CD4-positive, alpha-beta T cell treated with Interleukin-15 for 1 hour (primary cell): ENCODE results near the gene FSTL3.

ENCODE experiments used
- DNase-seq: peaks from one replicate; pipeline ENCODE4 v3.0.0-alpha.2; 2020

FSTL3 gene

DNA sequence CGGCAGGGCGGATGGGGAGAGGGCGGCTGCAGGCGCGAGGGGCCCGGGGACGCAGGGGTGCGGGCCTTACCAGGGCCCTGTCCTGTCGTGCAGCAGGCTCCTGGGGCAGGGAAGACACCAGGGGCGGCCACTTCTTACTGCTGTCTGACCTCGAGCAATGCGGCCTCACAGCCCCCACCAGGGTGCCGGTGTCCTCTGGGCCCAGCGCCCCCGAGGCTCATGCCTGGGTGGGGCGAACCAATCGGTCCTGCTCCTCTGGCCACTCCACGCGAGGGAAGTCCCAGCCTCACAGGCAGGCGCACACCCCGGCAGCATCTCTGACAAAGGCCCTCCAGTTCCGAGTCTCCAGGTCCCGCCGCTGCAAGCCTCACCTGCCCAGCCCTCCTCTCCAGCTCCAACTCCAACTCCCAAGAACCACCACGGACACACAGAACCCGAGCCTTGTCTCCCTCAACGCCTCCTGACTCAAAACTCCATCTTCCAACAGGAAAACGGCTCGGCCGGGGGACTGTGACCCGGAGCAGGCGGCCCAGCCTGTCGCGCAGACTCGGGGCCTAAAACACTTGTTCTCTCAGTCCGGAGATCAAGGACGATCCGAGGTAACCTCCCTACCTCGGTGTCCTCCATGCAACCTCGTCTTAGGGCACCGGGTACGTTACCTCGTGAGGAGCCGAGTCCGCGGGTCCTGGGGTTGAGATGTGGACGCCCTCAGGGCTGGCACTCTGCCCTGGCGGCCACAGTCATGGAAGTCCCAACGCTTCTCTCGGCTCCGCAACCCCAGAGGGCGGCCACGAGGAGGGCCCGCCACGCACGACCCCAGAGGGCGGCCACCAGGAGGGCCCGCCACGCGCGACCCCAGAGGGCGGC lies 30.0 kb upstream of the FSTL3 start:
- DNase-seq, result no peak

DNA sequence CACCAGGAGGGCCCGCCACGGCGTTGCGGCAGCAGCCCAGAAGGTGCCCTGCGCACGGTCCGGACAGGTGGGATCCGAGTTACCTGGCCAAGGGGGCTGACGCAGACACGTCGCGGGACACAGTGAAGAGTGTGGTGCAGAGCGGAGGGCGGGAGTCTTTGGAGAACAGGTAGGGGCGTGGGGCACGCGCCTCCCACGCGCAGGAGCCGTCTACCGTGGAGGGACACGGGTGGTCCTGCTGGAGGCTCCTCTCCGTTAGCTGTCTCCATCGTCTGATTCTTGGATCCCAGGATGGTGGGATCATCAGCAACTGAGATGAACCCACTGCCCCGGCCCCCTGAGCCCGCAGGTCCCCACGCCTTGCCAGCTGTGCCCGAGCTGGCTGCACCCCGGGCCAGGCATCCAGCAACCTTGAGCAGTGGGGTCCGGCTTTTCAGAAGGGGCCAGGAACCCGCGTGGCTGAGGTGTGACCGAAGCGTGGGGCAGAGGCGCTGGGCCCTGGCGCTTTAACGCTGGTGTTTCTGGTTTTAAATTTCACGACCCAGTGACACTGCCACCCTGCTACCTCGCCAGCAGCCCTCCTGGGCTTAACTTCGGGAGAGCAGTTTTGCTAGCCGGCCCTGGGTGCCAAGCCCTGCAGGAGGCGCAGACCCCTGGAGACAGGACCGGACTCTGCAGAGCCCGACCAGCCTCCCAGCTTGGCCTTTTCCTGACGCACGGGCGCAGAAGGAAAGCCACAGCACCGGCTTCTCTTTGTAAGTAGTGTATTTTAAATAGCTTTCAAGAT lies 29.2 kb upstream of the FSTL3 start:
- no peak for DNase-seq

DNA sequence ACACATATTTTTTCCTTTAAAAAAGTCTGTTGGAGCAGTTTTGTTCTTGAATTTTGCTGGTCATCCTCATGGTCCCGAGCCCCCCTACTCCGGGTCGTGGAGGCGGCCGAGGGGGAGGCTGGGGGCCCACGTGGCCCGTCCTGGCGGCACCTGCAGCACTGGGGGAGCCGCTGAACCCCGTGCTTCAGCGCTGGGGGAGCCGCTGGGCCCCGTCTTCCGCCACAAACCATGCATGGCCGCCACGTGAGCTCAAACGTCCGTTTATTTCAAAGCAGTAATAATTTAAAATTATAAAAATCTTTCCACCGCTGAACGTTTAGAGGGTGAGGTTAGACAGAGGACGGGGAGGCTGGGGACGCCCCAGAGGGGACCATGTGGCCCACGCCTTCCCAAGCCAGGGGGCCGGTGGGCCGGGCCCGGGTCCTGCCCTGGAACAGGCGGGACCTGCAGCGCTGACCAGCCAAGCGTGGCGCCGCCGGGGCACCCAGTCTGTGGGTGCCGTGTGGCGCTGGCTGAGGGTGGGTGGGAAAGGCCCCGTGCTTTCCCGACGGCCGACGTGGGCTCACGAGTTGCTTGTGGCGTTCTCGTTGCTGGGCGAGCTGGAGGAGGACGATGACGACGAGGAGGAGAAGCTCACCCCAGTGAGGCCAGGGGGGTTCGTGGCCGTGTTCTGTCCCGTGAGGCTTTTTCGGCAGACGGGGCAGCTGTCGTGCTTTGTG lies 28.5 kb upstream of the FSTL3 start:
- DNase-seq, result no peak

DNA sequence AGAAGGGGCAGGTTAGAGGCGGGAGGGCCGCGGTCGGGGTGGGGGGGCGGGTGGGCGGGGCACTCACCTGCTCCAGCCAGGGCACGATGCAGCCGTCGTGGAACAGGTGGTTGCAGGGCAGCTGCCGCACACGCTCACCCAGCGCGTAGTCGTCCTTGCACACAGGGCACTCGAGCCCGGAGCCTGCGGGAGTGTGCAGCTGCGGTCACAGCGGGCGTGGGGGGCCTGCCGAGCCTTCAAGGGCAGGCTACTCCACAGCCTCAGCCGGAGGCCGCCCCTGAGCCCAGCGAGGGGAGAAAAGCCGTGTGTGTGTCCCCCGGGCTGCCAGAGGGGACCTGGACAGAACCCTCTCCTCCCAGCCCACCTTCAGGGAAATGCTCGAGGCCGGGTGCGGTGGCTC lies 27.9 kb upstream of the FSTL3 start:
- no peak for DNase-seq

DNA sequence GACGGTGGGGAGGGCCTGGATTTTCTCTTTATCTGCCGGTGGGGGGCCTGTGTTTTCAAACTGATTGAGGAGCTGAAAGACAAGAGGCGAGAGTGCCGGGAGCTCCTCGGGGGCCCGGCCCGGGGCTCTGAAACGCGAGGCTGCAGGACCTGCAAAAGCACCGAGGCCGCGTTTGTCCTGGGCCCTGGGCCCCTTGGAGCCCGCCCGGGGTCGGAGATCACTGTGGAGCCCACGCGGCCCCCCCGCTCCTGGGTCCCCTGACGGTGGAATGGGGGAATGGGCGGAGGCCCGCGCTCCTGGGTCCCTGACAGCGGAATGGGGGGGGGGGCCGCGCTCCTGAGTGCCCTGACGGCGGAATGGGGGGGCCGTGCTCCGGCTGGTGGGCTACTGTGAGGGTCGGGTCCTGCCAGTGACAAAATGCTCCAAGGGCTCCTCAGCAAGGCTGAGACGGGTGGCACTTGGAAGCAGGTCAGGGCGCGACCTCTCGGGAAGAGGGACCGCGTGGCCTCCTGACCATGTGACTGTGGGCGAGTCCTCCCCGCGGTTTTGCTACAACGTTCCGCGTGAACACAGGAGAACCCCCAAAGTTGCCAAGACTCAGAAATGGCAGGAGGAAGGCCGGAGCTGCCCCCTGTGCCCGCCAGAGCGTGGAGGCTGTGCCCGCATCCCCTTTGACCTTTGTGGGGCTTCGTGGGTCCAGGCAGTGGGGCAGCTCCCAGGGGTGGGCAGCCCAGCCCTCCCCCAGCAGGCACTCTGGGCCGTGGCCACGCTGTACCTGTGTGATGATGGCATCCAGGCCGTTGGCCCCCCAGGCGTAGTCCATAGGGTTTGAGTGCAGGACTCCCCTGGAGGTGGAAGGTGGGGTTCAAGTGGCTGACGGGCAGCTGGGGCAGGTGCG lies 27.0 kb upstream of the FSTL3 start:
- no peak for DNase-seq

DNA sequence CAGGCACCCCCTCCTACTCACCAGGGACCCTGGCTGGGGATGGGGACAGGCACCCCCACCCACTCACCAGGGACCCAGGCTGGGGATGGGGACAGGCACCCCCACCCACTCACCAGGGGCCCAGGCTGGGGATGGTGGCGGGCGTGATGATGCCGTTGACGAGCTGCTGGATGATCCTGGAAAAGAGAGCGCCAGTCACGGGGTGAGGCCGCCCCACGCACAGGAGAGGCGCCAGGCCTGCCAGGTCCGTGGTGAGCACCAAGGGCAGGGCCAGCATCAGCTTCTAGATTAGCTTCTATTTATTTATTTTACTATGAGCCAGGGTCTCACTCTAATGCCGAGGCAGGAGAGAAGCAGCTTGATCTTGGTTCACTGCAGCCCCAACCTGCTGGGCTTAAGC lies 26.1 kb upstream of the FSTL3 start:
- DNase-seq, result no peak

DNA sequence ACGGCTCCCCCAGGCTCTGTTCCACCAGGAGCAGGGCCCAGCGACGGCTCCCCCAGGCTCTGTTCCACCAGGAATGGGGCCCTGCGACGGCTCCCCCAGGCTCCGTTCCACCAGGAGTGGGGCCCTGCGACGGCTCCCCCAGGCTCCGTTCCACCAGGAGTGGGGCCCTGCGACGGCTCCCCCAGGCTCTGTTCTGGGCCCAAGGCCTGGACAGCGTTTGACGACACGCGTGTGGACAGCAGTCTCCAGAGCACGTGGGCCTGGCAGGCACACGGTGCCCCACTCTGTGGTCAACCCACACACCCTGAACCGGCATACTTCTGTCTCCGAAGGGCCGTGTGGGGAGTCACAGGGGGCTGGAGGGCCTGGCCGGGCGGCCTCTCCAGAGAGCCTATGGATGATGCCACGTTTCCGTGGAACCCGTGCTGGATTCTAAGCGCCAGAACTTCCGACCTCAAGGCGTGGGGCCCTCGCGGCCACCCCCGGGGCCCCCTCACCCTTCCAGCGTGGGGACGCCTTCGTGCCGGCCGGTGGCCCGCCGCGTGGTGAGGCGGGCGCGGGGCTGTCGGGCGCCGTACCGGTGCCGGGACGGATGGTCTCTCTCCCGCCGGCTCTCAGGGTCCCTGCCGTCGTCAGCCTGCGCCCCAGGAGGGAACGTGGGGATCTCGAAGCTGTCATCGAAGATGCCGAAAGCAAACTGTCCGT lies 24.9 kb upstream of the FSTL3 start:
- DNase-seq, result no peak

DNA sequence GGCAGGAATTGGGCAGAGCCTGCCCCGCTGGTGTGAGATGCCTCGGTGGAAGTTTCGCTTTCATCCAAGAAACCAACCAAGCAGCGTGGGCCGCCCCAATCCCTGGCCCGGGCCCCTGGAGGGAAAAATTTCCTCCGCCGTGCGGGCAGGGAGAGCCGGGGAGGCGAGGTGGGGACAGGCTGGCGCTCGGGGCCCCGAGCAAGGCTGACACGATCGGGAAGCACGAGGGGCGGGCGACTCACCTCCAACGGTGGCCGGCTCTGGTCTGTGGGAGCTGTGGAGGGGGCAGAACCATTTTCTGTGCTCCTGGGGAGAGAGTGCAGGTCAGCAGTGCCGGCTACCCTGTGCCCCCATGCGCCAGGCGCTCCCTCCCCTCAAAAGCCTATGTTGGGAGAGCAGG lies 24.2 kb upstream of the FSTL3 start:
- DNase-seq, result no peak

DNA sequence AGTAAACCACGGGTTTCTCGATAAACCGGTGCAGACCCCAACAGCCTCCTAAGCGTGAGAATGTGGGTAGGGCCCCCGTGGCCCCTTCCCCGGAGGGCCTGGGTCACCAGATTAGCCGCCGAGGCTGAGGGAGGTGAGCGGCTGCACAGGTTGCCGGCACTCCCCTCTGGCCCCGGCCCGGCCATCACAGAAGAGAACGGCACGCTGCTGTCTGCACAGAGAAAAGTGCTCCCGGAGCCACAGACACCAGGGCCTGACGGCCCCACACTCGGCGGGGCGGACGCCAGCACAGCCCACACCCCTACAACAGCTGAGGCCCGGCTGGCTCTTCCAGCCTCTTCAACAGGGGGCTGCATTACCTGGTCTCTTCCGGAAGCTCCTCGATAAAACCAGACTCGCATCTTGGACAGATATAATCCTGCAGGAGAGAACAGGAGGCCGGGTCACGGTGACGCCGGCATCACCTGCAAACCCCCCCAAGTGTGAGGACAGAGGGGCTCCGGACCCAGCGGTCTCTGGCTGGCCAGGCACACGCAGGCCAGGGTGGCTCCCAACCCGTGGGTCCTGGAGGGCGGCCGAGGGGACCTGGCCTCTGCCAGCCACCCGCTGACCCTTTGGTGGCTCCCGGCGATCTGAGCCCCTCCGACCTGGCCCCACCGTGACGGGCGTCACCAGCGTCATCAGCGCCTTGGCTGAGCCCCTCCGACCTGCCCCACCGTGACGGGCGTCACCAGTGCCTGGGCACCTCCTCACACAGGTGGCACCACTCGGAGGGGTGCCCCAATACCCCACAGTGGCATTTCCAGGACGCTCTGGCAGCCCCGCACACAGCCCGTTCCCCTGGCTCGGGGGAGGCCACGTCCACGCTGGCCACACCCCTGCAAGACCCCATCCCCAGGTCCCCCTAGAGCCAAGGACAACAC lies 23.5 kb upstream of the FSTL3 start:
- no peak for DNase-seq

DNA sequence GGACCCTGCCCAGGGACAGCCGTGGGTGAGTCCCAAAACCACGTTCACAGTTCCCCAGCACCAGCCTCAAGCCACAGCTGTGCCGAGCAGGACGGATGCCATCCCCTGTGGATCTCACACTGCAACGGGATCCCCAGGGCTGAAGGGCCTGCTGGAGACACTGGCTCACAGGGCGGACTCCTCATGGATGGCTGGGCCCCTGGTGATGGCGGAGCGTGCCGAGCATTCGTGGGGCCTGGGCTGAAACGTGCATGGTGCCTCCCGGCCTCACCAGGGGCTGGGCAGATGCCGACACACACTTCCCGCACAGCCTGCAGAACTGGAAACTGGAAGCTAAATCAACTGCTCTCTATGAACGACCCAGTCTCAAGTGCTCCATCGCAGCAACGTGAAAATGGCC lies 22.8 kb upstream of the FSTL3 start:
- no peak for DNase-seq

DNA sequence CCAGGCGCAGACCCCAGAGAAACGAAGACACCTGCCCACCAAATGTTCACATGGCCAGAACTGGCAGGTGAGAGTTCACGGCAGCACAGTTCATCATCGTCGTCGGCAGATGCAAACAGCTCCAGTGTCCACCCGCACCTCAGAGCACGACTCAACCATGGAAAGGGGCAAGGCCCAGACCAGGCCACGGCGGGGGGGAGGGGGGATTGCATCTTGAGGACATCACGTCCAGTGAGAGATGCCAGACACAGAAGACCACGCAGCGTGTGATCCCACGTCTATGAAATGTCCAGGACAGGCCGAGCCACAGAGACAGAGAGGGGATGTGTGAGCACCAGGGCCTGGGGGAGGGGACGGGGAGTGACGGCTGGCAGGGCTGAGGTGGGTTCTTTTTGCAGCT lies 20.5 kb upstream of the FSTL3 start:
- DNase-seq, result no peak

DNA sequence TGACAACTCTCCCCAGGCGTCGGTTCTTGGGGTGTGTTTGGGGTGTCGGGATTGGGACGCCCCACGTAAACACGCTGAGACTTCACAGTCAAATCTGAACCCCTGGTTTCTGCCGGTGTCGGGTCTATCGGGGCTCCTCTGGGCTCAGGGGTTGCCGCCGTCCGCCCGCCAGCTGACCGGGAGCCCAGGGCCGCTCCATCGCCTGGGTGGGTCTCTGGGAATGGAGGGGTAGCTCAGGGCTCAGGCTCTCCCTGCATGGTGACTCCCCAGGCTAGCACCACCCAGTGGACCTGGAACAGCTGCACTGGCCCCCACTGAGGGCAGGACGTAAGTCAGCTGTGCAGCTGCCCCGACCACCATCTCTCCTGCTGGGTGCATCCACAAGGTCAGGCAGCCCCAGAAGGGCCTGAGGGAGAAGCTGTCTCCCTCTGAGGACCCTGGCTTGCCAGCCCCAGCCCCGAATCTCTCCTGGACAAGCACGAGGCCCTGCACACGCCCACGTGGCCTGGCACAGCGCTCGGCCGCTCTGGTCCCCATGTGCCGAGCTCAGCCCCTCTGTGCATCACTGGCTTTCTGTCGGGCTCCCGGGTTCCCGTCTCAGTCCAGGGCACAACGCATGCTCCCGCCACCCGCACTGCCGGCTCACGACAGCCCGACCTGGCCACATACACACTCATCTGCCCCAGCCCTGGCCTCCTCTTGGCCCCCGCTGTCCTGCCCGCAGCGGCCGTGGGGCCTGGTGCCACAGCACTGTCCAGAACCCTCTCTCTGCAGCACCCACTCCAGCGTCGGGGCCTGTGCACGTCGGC lies 19.2 kb upstream of the FSTL3 start:
- DNase-seq, result no peak

DNA sequence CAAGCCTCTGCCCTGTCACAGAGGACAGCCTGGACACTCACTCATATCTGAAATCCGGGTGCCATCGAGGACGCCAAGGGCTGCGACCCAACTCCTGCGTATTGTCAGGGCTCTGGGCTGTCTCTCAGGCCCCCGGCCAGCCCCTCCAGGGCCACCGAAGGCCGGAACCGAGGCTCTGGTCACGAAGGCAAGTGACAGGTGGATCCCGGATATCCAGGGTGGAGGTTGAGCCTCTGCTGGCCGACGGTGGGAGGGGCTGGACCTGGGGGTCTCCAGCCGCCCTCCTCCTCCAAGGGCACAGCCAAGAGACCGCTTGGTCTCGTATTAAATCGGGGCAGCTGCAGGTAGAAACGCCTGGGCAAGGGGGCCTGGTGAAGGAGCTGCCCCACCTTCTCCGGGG lies 18.6 kb upstream of the FSTL3 start:
- DNase-seq, result no peak

DNA sequence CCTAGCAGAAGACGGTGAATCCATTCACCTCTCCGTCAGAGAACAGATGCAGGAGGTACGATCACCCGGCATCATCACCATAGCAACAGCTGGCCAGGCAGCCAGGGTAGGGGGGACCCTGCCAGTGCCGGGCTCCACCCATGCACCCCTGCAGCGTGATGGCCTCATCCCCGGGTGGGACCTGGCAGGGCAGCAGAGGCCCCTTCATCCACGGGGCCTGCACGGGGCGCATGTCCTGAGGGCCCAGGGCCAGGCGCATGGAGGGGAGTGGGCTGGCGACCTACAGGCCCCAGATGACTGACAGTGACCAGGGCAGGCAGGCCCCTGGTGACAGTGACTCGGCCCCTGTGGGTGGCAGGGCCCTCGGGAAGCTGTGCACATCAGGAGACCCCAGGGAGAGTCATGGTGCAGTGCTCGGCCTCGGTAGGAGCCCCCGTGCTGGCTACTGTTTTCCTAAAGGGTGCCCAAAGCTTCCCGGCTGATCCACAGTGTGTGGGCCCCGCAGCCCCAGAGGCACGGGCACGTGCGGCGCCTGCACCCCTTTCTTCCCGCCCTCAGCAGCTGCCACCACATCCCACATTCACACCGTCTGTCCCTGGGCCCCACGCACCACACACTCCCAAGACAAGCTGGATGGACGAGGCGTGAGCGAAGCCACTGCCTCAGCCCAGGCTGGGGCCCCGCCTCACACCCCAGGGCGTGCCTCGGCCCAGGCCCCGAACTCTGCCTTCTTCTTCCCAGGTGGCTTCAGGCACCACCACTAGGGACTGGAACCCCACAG lies 17.9 kb upstream of the FSTL3 start:
- DNase-seq, result no peak

DNA sequence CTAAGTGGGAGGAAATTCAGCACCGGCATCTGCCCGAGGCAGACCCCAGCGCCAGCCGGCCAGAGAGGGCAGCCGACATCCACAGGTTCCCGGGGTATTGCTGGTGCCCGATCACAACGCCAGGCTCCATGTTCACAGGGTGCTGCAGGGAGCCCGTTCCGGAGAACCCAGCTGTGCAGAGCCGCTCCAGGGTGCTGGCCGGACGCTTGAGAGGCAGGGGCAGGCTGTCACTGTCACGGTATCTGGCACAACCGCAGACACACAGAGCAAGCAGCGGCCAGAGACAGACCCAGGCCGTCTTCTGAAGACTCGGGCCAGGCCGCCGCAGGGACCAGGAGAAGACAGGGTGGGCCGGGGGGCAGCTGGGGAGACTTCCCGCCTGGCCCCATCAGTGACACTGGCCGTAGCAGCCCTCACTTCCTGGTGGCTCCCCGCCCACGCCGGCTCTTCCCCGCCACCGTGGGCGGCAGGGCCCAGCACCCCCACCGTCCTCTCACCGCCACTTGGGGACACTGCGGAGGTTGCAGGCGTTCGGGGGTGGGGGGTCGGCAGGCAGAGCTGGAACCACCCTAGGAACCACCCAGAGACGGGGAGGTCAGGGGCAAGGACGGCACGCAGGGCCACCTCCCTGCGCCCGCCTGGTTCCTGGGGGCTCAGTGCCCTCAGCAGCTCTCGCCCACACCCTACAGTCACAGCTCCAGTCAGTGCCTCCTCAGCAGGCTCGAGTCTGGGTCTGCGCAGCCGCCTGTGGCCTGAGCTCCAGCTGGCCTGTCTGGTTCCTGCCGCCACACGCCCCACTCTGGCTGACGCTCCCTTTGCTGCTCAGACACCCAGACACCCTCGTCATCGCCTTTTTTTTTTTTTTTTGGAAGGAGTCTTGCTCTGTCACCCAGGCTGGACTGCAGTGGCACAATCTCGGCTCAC lies 17.0 kb upstream of the FSTL3 start:
- DNase-seq, result peak; percentile 81

DNA sequence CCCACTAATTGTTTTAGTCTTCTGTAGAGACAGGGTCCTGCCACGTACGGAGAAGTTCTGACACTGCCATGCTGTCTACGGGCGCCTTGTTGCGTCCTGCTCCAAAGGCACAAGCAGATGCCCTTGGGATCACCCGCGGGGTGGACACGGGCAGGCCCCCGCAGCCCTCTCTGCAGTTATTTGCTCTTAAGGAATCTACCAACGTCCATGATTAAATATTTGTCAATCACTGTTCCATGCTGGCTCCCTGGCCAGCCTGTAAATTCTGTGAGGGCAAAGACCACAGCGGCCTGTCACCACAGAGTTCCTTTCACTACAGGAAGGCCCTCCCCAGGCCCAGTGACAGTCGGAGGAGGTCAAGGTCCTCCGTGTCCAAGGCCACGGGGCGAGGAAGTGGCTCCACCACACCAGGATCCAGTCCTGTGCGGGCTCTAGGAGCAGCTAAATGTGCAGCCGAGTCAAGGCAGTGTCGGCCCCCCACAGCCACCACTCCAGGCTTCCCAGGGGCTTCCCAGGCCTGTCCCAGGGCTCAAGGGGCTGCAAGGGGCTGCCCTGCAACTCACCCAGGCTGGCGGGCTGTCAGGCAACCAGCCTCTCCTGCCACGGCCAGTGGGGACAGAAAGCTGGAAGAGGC lies 15.3 kb upstream of the FSTL3 start:
- no peak for DNase-seq

DNA sequence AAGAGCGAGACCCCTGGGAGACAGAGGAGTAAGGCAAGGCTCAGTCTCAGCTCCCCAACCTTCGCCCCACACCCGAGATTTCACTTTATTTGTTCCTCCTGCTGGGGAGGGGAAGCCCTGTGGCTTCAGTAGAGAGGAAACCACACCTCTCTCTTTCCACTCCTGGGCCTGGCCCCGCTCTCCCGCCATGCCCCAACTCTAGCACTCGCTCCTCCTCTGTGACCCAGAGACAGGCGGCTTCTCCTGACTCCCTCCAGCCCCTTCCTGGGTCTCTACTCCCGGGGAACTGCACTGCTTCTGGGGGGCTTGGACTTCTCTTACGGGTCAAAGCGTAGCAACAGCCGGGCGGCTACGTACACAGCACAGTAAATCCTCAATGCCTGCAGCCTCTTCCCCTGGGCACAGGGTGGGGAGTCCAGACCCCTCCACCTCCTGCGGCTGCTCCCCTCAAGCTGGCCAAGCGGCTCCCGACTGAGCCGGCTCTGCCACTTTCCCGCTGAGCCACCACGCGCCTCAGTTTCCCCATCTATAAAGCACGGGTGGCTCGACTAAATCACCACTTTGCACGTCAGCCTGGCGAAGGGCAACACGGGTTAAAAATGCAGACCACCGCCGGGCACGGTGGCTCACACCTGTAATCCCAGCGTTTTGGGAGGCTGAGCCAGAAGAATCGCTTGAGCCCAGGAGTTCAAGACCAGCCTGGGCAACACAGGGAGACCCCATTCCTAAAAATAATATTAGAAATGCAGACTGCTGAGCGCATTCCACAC lies 14.6 kb upstream of the FSTL3 start:
- DNase-seq, result peak; percentile 79
